OCI-LY7 (cell line): ENCODE measurements around the gene PRKAG2.

Experiments
- CTCF ChIP-seq: fragments of 200-600 bp; sonication (generic); conservative IDR thresholded peaks from 2 replicates; pipeline ENCODE4 v1.5.1; 2014; ENCODE audit warnings: mild to moderate bottlenecking, antibody characterized with exemption, low read length, moderate library complexity, mixed read lengths
- EZH2phosphoT487 ChIP-seq: fragments of 200-600 bp; sonication (generic); IDR thresholded peaks from 2 replicates; pipeline ENCODE4 v1.6.1; 2018; ENCODE audit warnings: low read depth, borderline replicate concordance, mild to moderate bottlenecking, mixed run types, antibody characterized with exemption, low read length, moderate library complexity, mixed read lengths

DNA sequence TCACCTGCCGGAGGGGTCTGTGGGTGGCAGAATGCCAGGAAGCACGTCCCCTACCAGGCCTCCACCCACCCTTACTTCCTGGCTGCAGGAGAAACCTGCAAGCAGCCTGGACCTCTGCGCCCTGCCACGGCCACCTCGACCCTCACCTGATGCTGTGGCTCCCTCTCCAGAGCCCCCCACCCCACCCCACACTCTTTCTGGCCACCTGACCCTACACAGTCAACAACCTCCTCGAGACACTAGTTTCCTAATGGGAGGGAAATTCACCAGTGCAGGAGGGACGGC lies 91.3 kb downstream of the PRKAG2 start:
- no peak for TF ChIP-seq CTCF
- TF ChIP-seq EZH2phosphoT487, result no peak
